ENCODE measurements around the gene CBFA2T3. TPM values are rescaled to one million over a fixed set of nuclear protein-coding genes. Genes with fewer than 3 reads are reported as not detected.

Gene CBFA2T3
- total RNA-seq, 4 donors from 2014 or later: 0.95 to 7.3 (median 3.3) TPM

- intact Hi-C loops (cut with DNase I; ENCODE audit: low total_unique reads): no loop called here
- in situ Hi-C loops (cut with MboI; ENCODE audit: low sequenced_read_pairs in 4 of 4): no loop called here
- Histone ChIP-seq H3K4me3 (no peak overlapping the region), H3K27ac (no peak overlapping the region), H3K4me1 (no peaks in the 10 kb centered on the region), H3K9me3 (no peaks in the 10 kb centered on the region), H3K27me3 (no peaks in the 10 kb centered on the region), H3K36me3 (peaks cover 0 to 11% of the 10 kb centered on the region in 2 donors)
- no peak for ATAC-seq
- no peak for DNase-seq
- TF ChIP-seq CTCF (IDR thresholded peaks at IDR 0.05 in 4 of 5, conservative IDR thresholded peaks at IDR 0.05 in 1 of 5) (no peak), POLR2A (IDR thresholded peaks at IDR 0.05) (no peak)
Measured at GRCh38 chr16:88825146-88825545, 151.9 kb downstream of the CBFA2T3 start.

Other genes with a start within 250 kb of the CBFA2T3 start
- 10 to 100 TPM in 3 of 4 donors, 1 to 10 TPM in 1; 9.0 to 37.0 (median 16.5) TPM for gene PIEZO1, start 192.0 kb downstream of the CBFA2T3 start, total RNA-seq
- 1 to 10 TPM in 1 of 4 donors, under 1 TPM in 2, not detected in 1; 0.31 to 2.5 (median 0.42) TPM for gene CDT1, start 173.4 kb downstream of the CBFA2T3 start, total RNA-seq
- 10 to 100 TPM; 56.2 to 78.7 (median 62.4) TPM for gene APRT, start 165.3 kb downstream of the CBFA2T3 start, total RNA-seq
- gene GALNS, start 120.3 kb downstream of the CBFA2T3 start, total RNA-seq: 10 to 100 TPM in 2 of 4 donors, 1 to 10 TPM in 2; 8.8 to 14.7 (median 10.0) TPM
- 10 to 100 TPM; 17.8 to 27.9 (median 20.5) TPM for gene TRAPPC2L, start 120.1 kb downstream of the CBFA2T3 start, total RNA-seq
- not detected for gene PABPN1L, start 110.5 kb downstream of the CBFA2T3 start, total RNA-seq
- gene ACSF3, start 116.6 kb upstream of the CBFA2T3 start, total RNA-seq: 10 to 100 TPM; 17.8 to 20.7 (median 19.4) TPM
- 10 to 100 TPM; 48.5 to 60.8 (median 51.0) TPM for gene CDH15, start 194.5 kb upstream of the CBFA2T3 start, total RNA-seq
- gene SLC22A31, start 223.3 kb upstream of the CBFA2T3 start, total RNA-seq: not detected
- 10 to 100 TPM; 10.7 to 21.3 (median 17.9) TPM for gene ZNF778, start 240.5 kb upstream of the CBFA2T3 start, total RNA-seq